Bronchial epithelial cell (primary cell): ENCODE measurements around the gene LRMDA. TPM values are rescaled to one million over a fixed set of nuclear protein-coding genes. Genes with fewer than 3 reads are reported as not detected.

Experiments used
- DNase-seq: peaks from one replicate; pipeline ENCODE4 v3.0.0-alpha.2; 2010; ENCODE audit warnings: low read depth
- FAIRE-seq: peaks from 2 replicates; lab custom pipeline; 2011; peaks lifted over from hg19 to GRCh38; lab: Jason Lieb, UNC
- H3K27me3 ChIP-seq: 2 replicates; pipeline ENCODE4 v1.5.1; 2011; ENCODE audit warnings: low read length; ENCODE audit not compliant: control insufficient read depth, insufficient read depth
- H3K36me3 ChIP-seq: 2 replicates; pipeline ENCODE4 v1.5.1; 2011; ENCODE audit warnings: low read length; ENCODE audit not compliant: control insufficient read depth, insufficient read depth
- H3K4me3 ChIP-seq: 2 replicates; pipeline ENCODE4 v1.5.1; 2011; ENCODE audit warnings: mild to moderate bottlenecking, low read depth, low read length, control low read depth
- CTCF ChIP-seq: IDR thresholded peaks from 2 replicates; pipeline ENCODE4 v1.5.1; 2011; ENCODE audit warnings: mild to moderate bottlenecking, moderate library complexity, low read length, control low read depth, inconsistent platforms; ENCODE audit not compliant: insufficient read depth, severe bottlenecking
- total RNA-seq: library from RNA; depleted of rRNA; stranded (reverse); fragments of >200 nt; gene quantifications from 2 replicates; pipeline ENCODE4 v1.2.1, GENCODE V29; 2014

The LRMDA gene
- total RNA-seq, 1 donor from 2014 or later, result 1.6 TPM

GRCh38 chr10:75825235-75825634, 393.8 kb downstream of the LRMDA start:
- Histone ChIP-seq H3K4me3 (no peak overlapping the region), H3K36me3 (no peaks in the 10 kb centered on the region), H3K27me3 (no peaks in the 10 kb centered on the region)
- DNase-seq (no peak), FAIRE-seq (no peak)
- no peak for TF ChIP-seq CTCF

GRCh38 chr10:75825661-75826060, 394.2 kb downstream of the LRMDA start:
- H3K27me3 ChIP-seq, result no peaks in the 10 kb centered on the region
- no peak for TF ChIP-seq CTCF
- H3K36me3 ChIP-seq, result no peaks in the 10 kb centered on the region
- FAIRE-seq, result no peak
- H3K4me3 ChIP-seq, result no peak overlapping the region
- no peak for DNase-seq

GRCh38 chr10:75826846-75827245, 395.4 kb downstream of the LRMDA start:
- FAIRE-seq (no peak), DNase-seq (no peak)
- no peaks in the 10 kb centered on the region for H3K27me3 ChIP-seq
- H3K36me3 ChIP-seq, result no peaks in the 10 kb centered on the region
- no peak for TF ChIP-seq CTCF
- no peak overlapping the region for H3K4me3 ChIP-seq

- no peak for FAIRE-seq
- DNase-seq, result no peak
- Histone ChIP-seq H3K36me3 (no peaks in the 10 kb centered on the region), H3K27me3 (no peaks in the 10 kb centered on the region), H3K4me3 (no peak overlapping the region)
- TF ChIP-seq CTCF, result no peak
These were observed 396.2 kb downstream of the LRMDA start for GRCh38 chr10:75827587-75828021.

- no peak for DNase-seq
- Histone ChIP-seq H3K27me3 (no peaks in the 10 kb centered on the region), H3K36me3 (no peaks in the 10 kb centered on the region), H3K4me3 (no peak overlapping the region)
- FAIRE-seq, result no peak
- TF ChIP-seq CTCF, result no peak
These were observed 397.0 kb downstream of the LRMDA start for GRCh38 chr10:75828413-75828812.

GRCh38 chr10:75836064-75836463, 404.6 kb downstream of the LRMDA start:
- no peak for TF ChIP-seq CTCF
- no peak for FAIRE-seq
- no peak overlapping the region for H3K4me3 ChIP-seq
- H3K36me3 ChIP-seq, result no peaks in the 10 kb centered on the region
- peaks cover 2% of the 10 kb centered on the region for H3K27me3 ChIP-seq
- no peak for DNase-seq
